GM03348 (cell line): ENCODE results near the gene RASGEF1B.

Experiments used
- DNase-seq: peaks from one replicate; pipeline ENCODE4 v3.0.0; 2012; ENCODE audit warnings: low spot score

RASGEF1B gene

GRCh38 chr4:81465406-81466340, 6.0 kb downstream of the RASGEF1B start:
- DNase-seq, result no peak

- DNase-seq, result no peak
These were observed 10.9 kb downstream of the RASGEF1B start for GRCh38 chr4:81460834-81461233.

DNA sequence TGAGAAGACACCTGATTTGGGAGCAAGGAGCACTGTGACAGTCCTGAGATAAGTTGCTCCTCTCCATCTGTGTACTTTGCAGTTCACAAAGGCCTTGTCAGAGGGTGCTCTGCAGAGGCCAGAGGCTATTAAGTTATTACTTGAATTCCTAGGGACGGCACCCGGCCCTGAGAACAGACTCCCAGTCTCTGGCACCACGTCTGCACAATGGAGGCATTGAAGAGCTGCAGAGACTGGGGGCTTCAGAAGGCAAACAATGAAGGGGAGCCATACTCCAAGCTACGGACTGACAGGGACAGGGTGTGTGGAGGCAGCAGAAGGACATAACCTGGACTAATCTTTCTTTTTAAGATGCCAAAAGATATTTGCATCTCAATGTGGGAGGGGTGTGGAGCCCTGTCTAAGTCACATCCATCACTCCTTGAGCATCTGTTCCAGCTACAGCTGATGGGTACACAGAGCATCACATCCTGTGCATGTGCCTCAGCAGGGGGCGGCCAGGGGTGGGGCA, 11.5 kb downstream of the RASGEF1B start:
- DNase-seq, result no peak

DNA sequence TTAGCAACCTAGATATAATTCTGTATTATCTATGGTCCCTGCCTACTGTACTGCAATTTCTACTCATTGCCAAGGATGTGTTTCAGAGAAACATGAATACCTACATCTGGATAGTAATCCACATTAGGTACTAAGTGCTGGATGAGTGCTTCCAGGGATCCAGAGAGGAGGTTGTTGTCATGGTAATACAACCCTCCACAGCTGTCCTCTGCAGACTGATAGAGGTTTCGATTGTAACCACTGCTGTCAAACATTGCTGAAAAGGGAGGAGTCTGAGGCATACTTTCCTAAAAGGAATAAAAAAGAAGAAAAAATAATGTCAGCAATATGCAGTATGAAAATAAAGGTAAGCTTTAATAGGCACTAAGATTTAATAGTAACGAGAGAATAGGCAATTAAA, 12.5 kb downstream of the RASGEF1B start:
- DNase-seq, result no peak

- no peak for DNase-seq
These were observed 13.7 kb downstream of the RASGEF1B start for GRCh38 chr4:81457921-81458520.

GRCh38 chr4:81457345-81457744, 14.4 kb downstream of the RASGEF1B start:
- no peak for DNase-seq

DNA sequence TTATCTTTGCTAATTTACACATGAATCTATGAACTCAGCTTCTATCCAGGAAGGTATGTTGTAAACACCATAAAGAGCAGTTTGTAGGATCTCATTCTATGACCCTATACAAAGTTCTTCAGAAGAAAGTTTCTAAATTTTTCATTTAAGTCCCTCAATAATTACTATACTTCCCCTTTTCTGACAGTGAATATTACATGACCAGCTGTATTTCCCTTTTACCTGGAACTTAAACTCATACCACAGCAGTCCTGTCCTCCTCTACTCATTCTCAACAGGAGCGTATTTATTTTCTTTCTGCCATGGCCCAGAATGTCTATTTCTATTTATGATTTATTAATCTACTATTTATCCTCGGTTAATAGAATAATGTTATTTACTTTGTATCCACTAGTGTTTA, 15.8 kb downstream of the RASGEF1B start:
- DNase-seq, result no peak

GRCh38 chr4:81454948-81455347, 16.8 kb downstream of the RASGEF1B start:
- DNase-seq, result no peak

- no peak for DNase-seq
These were observed 17.2 kb downstream of the RASGEF1B start for GRCh38 chr4:81454499-81454898.

- no peak for DNase-seq
These were observed 18.7 kb downstream of the RASGEF1B start for GRCh38 chr4:81453024-81453423.

- DNase-seq, result no peak
These were observed 19.2 kb downstream of the RASGEF1B start for GRCh38 chr4:81452452-81453006.

GRCh38 chr4:81449015-81449414, 22.7 kb downstream of the RASGEF1B start:
- DNase-seq, result no peak

DNA sequence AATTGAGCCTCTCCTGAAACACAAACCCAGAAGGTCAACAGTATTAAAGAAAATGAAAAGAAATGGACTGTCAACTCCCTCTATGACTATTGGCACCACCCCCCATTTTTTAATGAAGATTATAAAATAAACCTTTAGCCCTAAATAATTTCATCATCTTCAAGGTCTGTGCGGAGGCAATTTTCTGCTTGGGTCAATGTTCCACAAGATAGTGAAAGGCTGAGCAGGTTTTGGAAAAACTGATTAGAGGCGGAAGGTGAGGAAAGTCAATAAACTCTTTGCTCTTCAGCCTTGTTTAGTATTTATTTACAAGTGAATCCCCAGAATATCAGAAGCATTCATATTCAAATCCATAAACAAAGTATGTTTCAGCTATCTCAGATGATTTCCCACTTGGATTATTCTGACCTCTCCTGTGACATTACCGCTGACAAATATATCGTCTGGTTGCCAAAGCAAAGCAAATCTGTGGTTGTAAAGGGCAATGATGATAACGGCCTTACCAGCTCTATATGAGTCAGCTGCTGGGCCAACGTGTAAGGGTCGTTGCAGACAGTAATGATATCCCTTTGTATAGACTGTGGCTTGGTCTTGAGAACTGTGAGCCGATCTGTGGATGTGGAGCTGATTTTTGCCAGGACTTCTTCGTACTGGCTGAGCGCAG, 24.0 kb downstream of the RASGEF1B start:
- DNase-seq, result no peak

- DNase-seq, result no peak
These were observed 25.1 kb downstream of the RASGEF1B start for GRCh38 chr4:81446634-81447033.

DNA sequence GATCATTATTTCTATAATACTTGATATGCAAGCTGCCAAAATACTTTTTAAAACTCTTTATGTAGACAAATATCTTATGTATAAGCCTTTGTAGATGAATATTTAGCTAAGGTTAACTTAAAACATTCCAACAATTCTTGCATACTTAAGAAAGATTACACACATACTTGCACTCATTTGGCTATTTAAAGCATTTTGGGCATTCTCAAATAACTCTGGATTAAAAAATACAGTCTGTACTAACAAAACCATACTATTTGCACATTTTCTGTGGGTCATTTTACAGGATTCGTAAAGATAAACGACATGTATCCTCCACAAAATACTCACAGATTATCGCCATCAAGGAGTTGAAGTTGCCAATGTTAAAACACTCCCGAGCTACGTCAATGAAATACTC, 26.5 kb downstream of the RASGEF1B start:
- DNase-seq, result no peak

- DNase-seq, result no peak
These were observed 29.1 kb downstream of the RASGEF1B start for GRCh38 chr4:81442484-81443085.

GRCh38 chr4:81440949-81441348, 30.8 kb downstream of the RASGEF1B start:
- no peak for DNase-seq

DNA sequence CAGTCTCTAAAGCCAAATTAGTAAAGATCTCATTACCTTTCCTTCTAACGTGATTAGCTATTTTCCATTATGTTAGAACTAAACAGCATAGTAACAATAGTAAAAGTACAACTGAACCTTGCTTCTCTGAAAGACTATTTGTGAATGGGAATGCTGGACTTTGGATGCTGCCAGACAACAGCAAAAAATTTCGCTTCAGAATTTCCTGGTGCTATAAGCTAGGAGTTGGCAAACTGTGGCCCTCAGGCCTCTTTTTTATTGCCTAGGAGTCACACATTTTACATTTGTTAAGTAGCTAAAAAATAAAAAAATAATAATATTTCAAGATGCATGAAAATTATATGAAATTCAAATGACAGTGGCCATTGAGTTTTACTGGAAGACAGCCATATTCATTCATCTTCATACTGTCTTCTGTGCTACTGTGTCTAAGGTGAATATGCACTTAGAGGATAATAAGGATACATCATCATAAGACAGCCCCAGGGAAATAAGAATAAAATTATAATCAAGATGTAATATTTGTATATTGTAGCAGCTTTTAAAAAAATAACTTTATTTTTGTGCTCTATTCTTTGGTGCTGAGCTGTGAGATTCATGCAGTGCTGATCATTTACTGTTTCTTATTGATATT, 34.6 kb downstream of the RASGEF1B start:
- no peak for DNase-seq

DNA sequence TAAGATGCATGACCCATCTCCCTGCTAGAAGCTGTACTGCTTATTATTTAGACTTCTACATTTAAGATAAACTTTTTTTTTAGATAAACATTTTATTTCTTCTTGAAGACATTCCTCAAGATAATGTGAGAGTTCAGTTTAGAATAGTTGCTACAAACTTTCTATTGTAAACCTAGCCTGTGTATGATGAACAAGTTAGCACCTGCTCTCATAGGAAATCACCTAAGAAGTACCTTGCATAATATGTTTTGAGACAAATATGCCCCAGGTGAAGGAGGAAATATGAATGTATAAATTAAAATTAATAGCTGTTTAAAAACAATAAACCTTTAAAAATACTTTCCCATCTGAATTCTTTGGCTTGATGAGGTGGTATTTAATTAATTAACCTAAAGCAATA, 35.6 kb downstream of the RASGEF1B start:
- DNase-seq, result no peak

DNA sequence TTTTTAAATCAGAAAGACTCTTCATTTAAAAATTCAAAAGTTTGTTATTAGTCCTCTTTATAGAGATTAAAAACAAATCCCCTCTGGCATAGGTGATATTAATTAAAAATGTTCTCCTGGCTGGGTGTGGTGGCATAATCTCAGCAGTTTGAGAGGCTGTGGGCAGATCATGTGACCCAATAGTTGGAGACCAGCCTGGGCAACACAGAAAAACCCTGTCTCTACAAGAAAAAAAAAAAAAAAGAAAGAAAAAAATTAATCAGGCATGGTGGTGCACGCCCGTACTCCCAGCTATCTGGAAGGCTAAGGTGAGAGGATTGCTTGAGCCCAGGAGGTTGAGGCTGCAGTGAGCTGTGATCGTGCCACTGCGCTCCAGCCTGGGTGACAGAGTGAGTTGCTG, 38.9 kb downstream of the RASGEF1B start:
- DNase-seq, result no peak

- no peak for DNase-seq
These were observed 39.7 kb downstream of the RASGEF1B start for GRCh38 chr4:81431971-81432370.

GRCh38 chr4:81429607-81430006, 42.1 kb downstream of the RASGEF1B start:
- DNase-seq, result no peak
